ENCODE data around the gene ALDH4A1. TPM values are rescaled to one million over a fixed set of nuclear protein-coding genes. Genes with fewer than 3 reads are reported as not detected.

ALDH4A1 gene
- total RNA-seq, 4 donors from 2014 or later = 22.2 to 96.8 (median 67.3) TPM

GRCh38 chr1:18943162-18943561 is 40.8 kb upstream of the ALDH4A1 start:
- DNase-seq (ENCODE audit: low spot score) (no peak), ATAC-seq (ENCODE audit: low FRiP score) (no peak)
- TF ChIP-seq, protein P1, sequence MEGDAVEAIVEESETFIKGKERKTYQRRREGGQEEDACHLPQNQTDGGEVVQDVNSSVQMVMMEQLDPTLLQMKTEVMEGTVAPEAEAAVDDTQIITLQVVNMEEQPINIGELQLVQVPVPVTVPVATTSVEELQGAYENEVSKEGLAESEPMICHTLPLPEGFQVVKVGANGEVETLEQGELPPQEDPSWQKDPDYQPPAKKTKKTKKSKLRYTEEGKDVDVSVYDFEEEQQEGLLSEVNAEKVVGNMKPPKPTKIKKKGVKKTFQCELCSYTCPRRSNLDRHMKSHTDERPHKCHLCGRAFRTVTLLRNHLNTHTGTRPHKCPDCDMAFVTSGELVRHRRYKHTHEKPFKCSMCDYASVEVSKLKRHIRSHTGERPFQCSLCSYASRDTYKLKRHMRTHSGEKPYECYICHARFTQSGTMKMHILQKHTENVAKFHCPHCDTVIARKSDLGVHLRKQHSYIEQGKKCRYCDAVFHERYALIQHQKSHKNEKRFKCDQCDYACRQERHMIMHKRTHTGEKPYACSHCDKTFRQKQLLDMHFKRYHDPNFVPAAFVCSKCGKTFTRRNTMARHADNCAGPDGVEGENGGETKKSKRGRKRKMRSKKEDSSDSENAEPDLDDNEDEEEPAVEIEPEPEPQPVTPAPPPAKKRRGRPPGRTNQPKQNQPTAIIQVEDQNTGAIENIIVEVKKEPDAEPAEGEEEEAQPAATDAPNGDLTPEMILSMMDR (IDR thresholded peaks at IDR 0.05) = no peak

- ATAC-seq (ENCODE audit: low FRiP score) (no peak), DNase-seq (ENCODE audit: low spot score) (no peak)
- TF ChIP-seq, protein P1 (IDR thresholded peaks at IDR 0.05) = no peak
These were observed 40.0 kb upstream of the ALDH4A1 start for GRCh38 chr1:18942340-18942739.

DNA sequence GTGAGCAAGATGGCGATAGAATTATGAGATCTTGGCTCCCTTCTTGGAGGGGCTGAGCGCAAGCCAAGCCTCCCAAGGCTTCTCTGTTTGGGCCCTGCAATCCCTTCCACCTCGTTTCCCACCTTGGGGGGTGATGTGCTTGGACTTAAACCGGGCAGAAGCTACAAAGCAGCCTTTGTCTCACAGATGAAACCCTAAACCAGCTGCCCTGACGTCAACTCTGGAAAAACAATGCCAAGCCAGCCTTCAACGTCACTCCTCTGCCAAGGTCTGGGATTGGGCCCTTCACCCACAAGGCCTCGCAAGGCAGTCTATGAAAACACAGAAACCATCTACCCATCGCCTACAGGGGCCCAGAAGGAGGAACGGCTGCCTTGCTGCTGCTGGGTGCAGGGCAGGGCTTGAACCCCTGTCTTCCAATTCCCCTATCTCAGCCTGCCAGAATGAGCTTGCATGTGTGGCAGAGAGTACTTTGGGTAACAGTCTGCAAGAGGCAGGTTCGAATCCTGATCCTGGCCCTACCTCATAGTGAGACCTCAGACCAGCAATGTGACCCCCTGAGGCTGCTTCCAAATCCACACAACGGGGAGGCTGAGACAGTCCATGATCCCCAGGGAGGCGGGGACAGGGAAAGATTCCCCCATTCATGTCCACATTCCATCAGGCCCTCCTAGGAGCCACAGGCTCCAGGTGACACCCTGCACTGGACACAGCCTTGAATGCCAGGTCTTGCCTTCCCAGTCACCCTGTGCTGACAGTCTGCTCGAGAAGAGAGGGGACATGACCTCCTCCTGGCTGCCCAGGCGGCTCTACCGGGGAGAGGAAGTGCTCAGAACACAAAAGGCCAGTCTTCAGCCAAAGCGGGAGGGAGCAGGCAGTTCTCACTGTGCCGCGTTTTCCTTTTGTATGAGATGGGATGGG is 39.1 kb upstream of the ALDH4A1 start:
- ATAC-seq (ENCODE audit: low FRiP score) (no peak), DNase-seq (ENCODE audit: low spot score) (no peak)
- TF ChIP-seq, protein P1 (IDR thresholded peaks at IDR 0.05) = no peak

DNA sequence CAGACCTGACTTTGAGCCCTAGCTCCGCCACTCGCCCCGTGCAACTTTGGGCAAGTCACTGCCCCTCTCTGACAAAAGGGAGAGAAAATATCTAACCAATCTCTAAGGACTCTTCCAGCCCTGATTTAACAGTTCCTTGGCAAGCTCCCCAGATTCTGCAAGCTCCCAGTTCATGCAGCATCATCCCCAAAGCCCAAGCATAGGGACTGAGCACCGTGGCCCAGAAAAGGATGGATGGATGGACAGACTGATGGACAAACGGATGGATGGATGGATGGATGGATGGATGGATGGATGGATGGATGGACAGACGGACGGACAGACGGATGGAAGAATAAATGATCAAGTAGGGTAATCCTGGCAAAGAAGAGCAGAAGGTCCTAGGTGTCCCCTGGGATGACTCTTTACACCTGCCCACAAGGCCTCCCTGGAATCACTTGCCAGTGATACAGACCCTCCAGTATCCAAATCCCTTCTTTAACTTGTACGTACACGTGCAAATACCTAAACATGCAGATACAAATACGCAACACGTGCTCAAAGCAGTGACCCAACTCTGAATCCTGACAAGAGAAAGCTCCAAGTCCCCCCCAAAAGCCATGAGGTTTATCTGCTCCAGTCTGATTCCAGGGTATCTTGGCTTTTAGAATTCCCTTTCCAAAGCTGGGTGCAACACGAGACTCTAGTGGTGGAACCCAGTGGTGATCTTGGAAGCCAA is 38.1 kb upstream of the ALDH4A1 start:
- TF ChIP-seq, protein P1 (IDR thresholded peaks at IDR 0.05) = no peak
- ATAC-seq (ENCODE audit: low FRiP score) (no peak), DNase-seq (ENCODE audit: low spot score) (no peak)

- TF ChIP-seq, protein P1 (IDR thresholded peaks at IDR 0.05) = no peak
- ATAC-seq (ENCODE audit: low FRiP score) = no peak
- DNase-seq (ENCODE audit: low spot score) = no peak
These were observed 37.3 kb upstream of the ALDH4A1 start for GRCh38 chr1:18939398-18940302.

GRCh38 chr1:18938707-18939070 is 36.3 kb upstream of the ALDH4A1 start:
- ATAC-seq (ENCODE audit: low FRiP score) = no peak
- TF ChIP-seq, protein P1 (IDR thresholded peaks at IDR 0.05) = no peak
- DNase-seq (ENCODE audit: low spot score) = no peak
